Activated CD4-positive, alpha-beta memory T cell treated with anti-CD3 and anti-CD28 coated beads, Interleukin-2, amount 10 ng/mL, durations not matched to agents 7 days and 5 days (primary cell): Measurements from ENCODE around the gene ACP3. TPM values are rescaled to one million over a fixed set of nuclear protein-coding genes. Genes with fewer than 3 reads are reported as not detected.

Experiments
- CTCF ChIA-PET: fragments of 350-600 bp; sonication (Branson Sonifier 250); formaldehyde crosslinking; loops from one replicate; lab custom pipeline; 2021; ENCODE audit warnings: antibody characterized with exemption, inconsistent platforms; lab: Charles Lee
- POLR2A ChIA-PET: fragments of 350-600 bp; sonication (Branson Sonifier 250); formaldehyde crosslinking; loops from one replicate; lab custom pipeline; 2021; ENCODE audit warnings: antibody characterized with exemption; lab: Charles Lee
- DNase-seq: peaks from one replicate; pipeline ENCODE4 v3.0.0-alpha.2; 2020
- H3K27ac Mint-ChIP-seq: one replicate; pipeline ENCODE4 v1.8.0; 2021; ENCODE audit warnings: mild to moderate bottlenecking, mixed read lengths
- H3K27me3 Mint-ChIP-seq: one replicate; pipeline ENCODE4 v1.8.0; 2021; ENCODE audit warnings: mixed read lengths
- H3K36me3 Mint-ChIP-seq: one replicate; pipeline ENCODE4 v1.8.0; 2021; ENCODE audit warnings: low read depth, mixed read lengths
- H3K4me1 Mint-ChIP-seq: one replicate; pipeline ENCODE4 v1.8.0; 2021; ENCODE audit warnings: mixed read lengths
- H3K4me3 Mint-ChIP-seq: one replicate; pipeline ENCODE4 v1.8.0; 2021; ENCODE audit warnings: mild to moderate bottlenecking, mixed read lengths
- H3K9me3 Mint-ChIP-seq: one replicate; pipeline ENCODE4 v1.8.0; 2021; ENCODE audit warnings: mixed read lengths
- total RNA-seq, 2 experiments: library from RNA; stranded (reverse); gene quantifications; one replicate each; pipeline ENCODE4 v1.2.3, GENCODE V29; 2021

The ACP3 gene
- total RNA-seq, 2 experiments from 2014 or later, result not detected

DNA sequence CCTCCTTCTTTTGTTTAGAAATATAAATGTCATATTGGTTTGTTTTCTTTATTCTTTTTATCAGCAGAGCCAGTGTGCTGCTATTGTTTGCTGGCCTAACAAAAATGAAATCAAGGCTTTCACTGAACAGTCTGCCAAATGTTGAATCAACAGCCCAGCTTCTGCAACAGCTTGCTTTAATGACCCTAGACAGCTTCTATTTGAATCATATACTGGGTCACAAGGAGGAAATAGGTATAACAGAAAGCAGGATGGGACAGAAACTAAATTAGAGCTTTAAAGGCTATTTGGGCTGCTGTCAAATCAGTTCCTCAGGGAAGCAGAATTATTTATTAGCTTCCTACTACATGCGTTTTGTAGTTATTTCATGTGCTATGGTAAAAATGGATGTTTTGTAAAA is 88.0 kb downstream of the ACP3 start:
- ChIA-PET CTCF (no interaction called here), POLR2A (interaction anchor here (1.2 kb wide), 1 partner anchor 12 kb away, joined by 3 read pairs; the partner anchor contains the start of gene DNAJC13)
- no peak overlapping the region for H3K27ac Mint-ChIP-seq
- H3K9me3 Mint-ChIP-seq, result no peaks in the 10 kb centered on the region
- peaks cover 19% of the 10 kb centered on the region for H3K27me3 Mint-ChIP-seq
- no peaks in the 10 kb centered on the region for H3K4me1 Mint-ChIP-seq
- no peak overlapping the region for H3K4me3 Mint-ChIP-seq
- H3K36me3 Mint-ChIP-seq, result no peaks in the 10 kb centered on the region
- DNase-seq, result no peak

GRCh38 chr3:132405609-132406299 is 88.5 kb downstream of the ACP3 start:
- no peaks in the 10 kb centered on the region for H3K36me3 Mint-ChIP-seq
- CTCF ChIA-PET, result interaction anchor here (1.2 kb wide), 1 partner anchor 55 kb away, joined by 3 read pairs; no protein-coding TSS in a partner anchor

DNA sequence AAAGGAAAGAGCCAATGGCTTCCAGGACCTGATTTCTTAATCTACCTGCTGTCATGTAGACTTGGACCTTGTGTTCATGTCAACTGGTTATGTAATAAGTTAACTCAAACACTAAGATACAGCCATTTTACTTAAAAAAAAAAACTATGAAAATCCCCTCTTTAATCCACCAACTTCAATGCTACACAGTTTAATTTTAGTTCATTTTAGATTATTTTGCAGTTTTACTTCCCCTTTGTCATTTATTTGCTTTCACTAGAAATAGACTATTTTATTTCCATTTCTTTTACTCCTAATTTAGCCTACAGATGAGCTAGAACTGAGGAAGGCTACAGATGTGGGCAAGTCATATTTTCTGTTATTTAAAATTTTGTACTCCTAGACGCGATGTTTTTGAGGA is 89.4 kb downstream of the ACP3 start:
- Mint-ChIP-seq H3K9me3 (no peaks in the 10 kb centered on the region), H3K4me1 (no peaks in the 10 kb centered on the region), H3K36me3 (no peaks in the 10 kb centered on the region), H3K4me3 (no peak overlapping the region), H3K27ac (no peak overlapping the region), H3K27me3 (peaks cover 25% of the 10 kb centered on the region)
- DNase-seq, result no peak
- ChIA-PET CTCF (interaction anchor here (1.2 kb wide), 1 partner anchor 55 kb away, joined by 3 read pairs; no protein-coding TSS in a partner anchor), POLR2A (interaction anchor here (1.1 kb wide), 1 partner anchor 11 kb away, joined by 3 read pairs; the partner anchor contains the start of gene DNAJC13)

More at GRCh38 chr3:132405609-132406299, 88.5 kb downstream of the ACP3 start:
- no peak for DNase-seq
- Mint-ChIP-seq H3K27ac (no peak overlapping the region), H3K4me1 (no peaks in the 10 kb centered on the region), H3K9me3 (no peaks in the 10 kb centered on the region), H3K27me3 (peaks cover 21% of the 10 kb centered on the region), H3K4me3 (no peak overlapping the region)
- POLR2A ChIA-PET, result interaction anchor here (1.1 kb wide), 1 partner anchor 12 kb away, joined by 3 read pairs; the partner anchor contains the start of gene DNAJC13

- Mint-ChIP-seq H3K4me3 (no peak overlapping the region), H3K4me1 (no peaks in the 10 kb centered on the region), H3K27ac (no peak overlapping the region), H3K27me3 (peaks cover 28% of the 10 kb centered on the region), H3K9me3 (no peaks in the 10 kb centered on the region), H3K36me3 (no peaks in the 10 kb centered on the region)
- DNase-seq, result no peak
- POLR2A ChIA-PET, result no interaction called here
- CTCF ChIA-PET, result interaction anchor here (1.2 kb wide), 1 partner anchor 56 kb away, joined by 3 read pairs; no protein-coding TSS in a partner anchor
Observed at GRCh38 chr3:132407025-132407424, 89.8 kb downstream of the ACP3 start.

Other genes with a start within 250 kb of the ACP3 start
- gene DNAJC13, start 100.1 kb downstream of the ACP3 start, total RNA-seq, result 10 to 100 TPM; 31.0 to 36.7 TPM